IPS-18c (cell line): ENCODE data around the gene NEK6.
"Not testable (repeated sequence)": the region's sequence is repeated elsewhere in the genome, so short reads cannot be mapped to it uniquely, and the experiment has no call there.

Experiments
- H3K4me3 ChIP-seq: 2 replicates; pipeline ENCODE4 v1.7.0; 2013; ENCODE audit warnings: low read depth, mild to moderate bottlenecking, low read length, moderate library complexity; ENCODE audit not compliant: insufficient read depth
- H3K9me3 ChIP-seq: one replicate; pipeline ENCODE4 v1.6.1; 2013; ENCODE audit warnings: mild to moderate bottlenecking, low read length, moderate library complexity; ENCODE audit not compliant: control insufficient read depth, insufficient read depth

Gene NEK6

GRCh38 chr9:124221676-124222075 lies 36.1 kb upstream of the NEK6 start:
- H3K4me3 ChIP-seq: no peak overlapping the region

GRCh38 chr9:124222109-124222508 lies 35.6 kb upstream of the NEK6 start:
- no peak overlapping the region for H3K4me3 ChIP-seq
- H3K9me3 ChIP-seq: peaks cover 2% of the 10 kb centered on the region

More at GRCh38 chr9:124221676-124222075, 36.1 kb upstream of the NEK6 start:
- peaks cover 2% of the 10 kb centered on the region for H3K9me3 ChIP-seq

GRCh38 chr9:124222918-124223720 lies 34.6 kb upstream of the NEK6 start:
- H3K4me3 ChIP-seq: no peak overlapping the region
- peaks cover 2% of the 10 kb centered on the region for H3K9me3 ChIP-seq

GRCh38 chr9:124225945-124226344 lies 31.8 kb upstream of the NEK6 start:
- H3K9me3 ChIP-seq: no peaks in the 10 kb centered on the region
- H3K4me3 ChIP-seq: no peak overlapping the region

GRCh38 chr9:124228516-124228915 lies 29.2 kb upstream of the NEK6 start:
- Histone ChIP-seq H3K4me3 (no peak overlapping the region), H3K9me3 (peaks cover 2% of the 10 kb centered on the region)

GRCh38 chr9:124231095-124231737 lies 26.5 kb upstream of the NEK6 start:
- peaks cover 2% of the 10 kb centered on the region for H3K9me3 ChIP-seq

GRCh38 chr9:124238546-124239140 lies 19.1 kb upstream of the NEK6 start:
- no peak overlapping the region for H3K4me3 ChIP-seq
- peaks cover 2% of the 10 kb centered on the region for H3K9me3 ChIP-seq

More at GRCh38 chr9:124231095-124231737, 26.5 kb upstream of the NEK6 start:
- H3K4me3 ChIP-seq: no peak overlapping the region

- H3K4me3 ChIP-seq: no peak overlapping the region
- peaks cover 2% of the 10 kb centered on the region for H3K9me3 ChIP-seq
Observed at GRCh38 chr9:124239249-124240073, 18.3 kb upstream of the NEK6 start.

- H3K9me3 ChIP-seq: peaks cover 2% of the 10 kb centered on the region
- no peak overlapping the region; the same call in 1 of the 2 replicates for H3K4me3 ChIP-seq
Observed at GRCh38 chr9:124242331-124243194, 15.2 kb upstream of the NEK6 start.

GRCh38 chr9:124247393-124247792 lies 10.4 kb upstream of the NEK6 start:
- not testable (repeated sequence) for H3K4me3 ChIP-seq, H3K9me3 ChIP-seq

GRCh38 chr9:124248066-124248465 lies 9.7 kb upstream of the NEK6 start:
- no peak overlapping the region for H3K4me3 ChIP-seq
- no peaks in the 10 kb centered on the region for H3K9me3 ChIP-seq

- H3K9me3 ChIP-seq: no peaks in the 10 kb centered on the region
- no peak overlapping the region for H3K4me3 ChIP-seq
Observed at GRCh38 chr9:124248960-124249359, 8.8 kb upstream of the NEK6 start.

- Histone ChIP-seq H3K4me3 (no peak overlapping the region), H3K9me3 (no peaks in the 10 kb centered on the region)
Observed at GRCh38 chr9:124251204-124251603, 6.5 kb upstream of the NEK6 start.

GRCh38 chr9:124251605-124252378 lies 6.0 kb upstream of the NEK6 start:
- Histone ChIP-seq H3K4me3 (no peak overlapping the region), H3K9me3 (no peaks in the 10 kb centered on the region)

GRCh38 chr9:124252878-124253277 lies 4.9 kb upstream of the NEK6 start:
- not testable (repeated sequence) for H3K9me3 ChIP-seq, H3K4me3 ChIP-seq

- no peaks in the 10 kb centered on the region for H3K9me3 ChIP-seq
- no peak overlapping the region for H3K4me3 ChIP-seq
Observed at GRCh38 chr9:124254261-124254682, 3.5 kb upstream of the NEK6 start.
